SK-N-SH (cell line): ENCODE results near the gene BRD3. TPM values are rescaled to one million over a fixed set of nuclear protein-coding genes. Genes with fewer than 3 reads are reported as not detected.

Source experiments
- CTCF ChIA-PET: fragments of 300-600, 350-600 bp; formaldehyde crosslinking; extraction: SDS; loops from one replicate; lab custom pipeline; 2021; lab: Yijun Ruan, JAX
- POLR2A ChIA-PET: fragments of 350-600 bp; sonication (Branson Sonifier 250); formaldehyde crosslinking; extraction: SDS; loops from one replicate; lab custom pipeline; 2020; ENCODE audit warnings: antibody characterized with exemption, inconsistent platforms; lab: Yijun Ruan, JAX
- DNase-seq: peaks from one replicate; pipeline ENCODE4 v3.0.0; 2012
- H2AFZ ChIP-seq: fragments of 200-600 bp; sonication (generic); 2 replicates; pipeline ENCODE4 v1.8.1; 2016; ENCODE audit warnings: antibody characterized with exemption, mild to moderate bottlenecking, low read depth
- H3F3A ChIP-seq: fragments of 200-600 bp; sonication (generic); replicated peaks from 2 replicates; pipeline ENCODE3; 2016; ENCODE audit warnings: antibody characterized with exemption, mild to moderate bottlenecking; ENCODE audit not compliant: insufficient read depth
- H3K27ac ChIP-seq, 2 experiments: fragments of 200-500 bp in 1 of 2; fragments of 200-600 bp in 1 of 2; sonication (Bioruptor generic) in 1 of 2; sonication (generic), shearing (Covaris generic) in 1 of 2; 2 replicates each; pipeline versions ENCODE4 v1.5.1 to v1.6.1; 2014 to 2016; ENCODE audit warnings: low read depth in 2 of 2, inconsistent platforms in 1 of 2, low read length in 1 of 2, mild to moderate bottlenecking in 1 of 2, mixed read lengths in 1 of 2
- H3K27me3 ChIP-seq: fragments of 200-600 bp; sonication (generic), shearing (Covaris generic); 2 replicates; pipeline ENCODE4 v1.6.1; 2016; ENCODE audit warnings: mixed run types; ENCODE audit not compliant: insufficient read depth
- H3K36me3 ChIP-seq, 2 experiments: fragments of 200-500 bp in 1 of 2; fragments of 200-600 bp in 1 of 2; sonication (Bioruptor generic) in 1 of 2; sonication (generic) in 1 of 2; replicated peaks in 1 of 2; 2 replicates each; pipeline versions ENCODE3 to v1.5.1; 2014 to 2016; ENCODE audit warnings: low read length in 1 of 2, mild to moderate bottlenecking in 1 of 2; ENCODE audit not compliant: insufficient read depth in 2 of 2, control insufficient read depth in 1 of 2
- H3K4me1 ChIP-seq, 2 experiments: fragments of 200-500 bp in 1 of 2; fragments of 200-600 bp in 1 of 2; sonication (Bioruptor generic) in 1 of 2; sonication (generic), shearing (Covaris generic) in 1 of 2; 2 replicates each; pipeline versions ENCODE4 v1.5.1 to v1.6.1; 2014 to 2016; ENCODE audit warnings: low read depth in 1 of 2, low read length in 1 of 2, mixed run types in 1 of 2; ENCODE audit not compliant: insufficient read depth in 2 of 2, control insufficient read depth in 1 of 2
- H3K4me2 ChIP-seq: fragments of 200-600 bp; sonication (generic), shearing (Covaris generic); 2 replicates; pipeline ENCODE4 v1.6.1; 2017; ENCODE audit warnings: mixed run types
- H3K4me3 ChIP-seq, 2 experiments: fragments of 200-500 bp in 1 of 2; fragments of 200-600 bp in 1 of 2; sonication (Bioruptor generic) in 1 of 2; sonication (generic), shearing (Covaris generic) in 1 of 2; 2 replicates each; pipeline versions ENCODE4 v1.5.1 to v1.8.1; 2014 to 2016; ENCODE audit warnings: low read depth in 2 of 2, inconsistent platforms in 1 of 2, low read length in 1 of 2, mild to moderate bottlenecking in 1 of 2, mixed read lengths in 1 of 2, moderate library complexity in 1 of 2
- H3K79me2 ChIP-seq: fragments of 200-600 bp; sonication (generic); 2 replicates; pipeline ENCODE4 v1.8.1; 2017; ENCODE audit warnings: mild to moderate bottlenecking; ENCODE audit not compliant: insufficient read depth
- H3K9ac ChIP-seq: fragments of 200-600 bp; sonication (generic); 2 replicates; pipeline ENCODE4 v1.6.1; 2017; ENCODE audit warnings: mixed run types
- H3K9me2 ChIP-seq: fragments of 200-600 bp; sonication (generic); 2 replicates; pipeline ENCODE4 v1.6.1; 2017; ENCODE audit warnings: mixed run types
- H3K9me3 ChIP-seq: fragments of 200-600 bp; sonication (generic); 2 replicates; pipeline ENCODE4 v1.6.1; 2017; ENCODE audit warnings: mixed run types, mild to moderate bottlenecking, moderate library complexity
- H4K20me1 ChIP-seq: fragments of 200-600 bp; sonication (generic); 2 replicates; pipeline ENCODE4 v1.6.1; 2017; ENCODE audit warnings: mild to moderate bottlenecking, mixed run types; ENCODE audit not compliant: insufficient read depth
- CHD2 ChIP-seq: fragments of 150-350 bp; IDR thresholded peaks from 2 replicates; pipeline ENCODE4 v1.6.1; 2018; ENCODE audit warnings: low read length; ENCODE audit not compliant: partially characterized antibody
- FOSL2 ChIP-seq: IDR thresholded peaks from 2 replicates; pipeline ENCODE4 v1.4.0; 2012; ENCODE audit warnings: low read depth, mild to moderate bottlenecking, moderate library complexity, borderline replicate concordance
- FOXJ3 ChIP-seq: sonication (generic); formaldehyde crosslinking; IDR thresholded peaks from 2 replicates; pipeline ENCODE4 v1.5.1; 2020; ENCODE audit warnings: mild to moderate bottlenecking, missing genetic modification reagents
- GATA2 ChIP-seq: sonication (generic); formaldehyde crosslinking; IDR thresholded peaks from 2 replicates; pipeline ENCODE4 v1.5.0; 2020; ENCODE audit warnings: mild to moderate bottlenecking, missing genetic modification reagents
- MXI1 ChIP-seq: IDR thresholded peaks from 2 replicates; pipeline ENCODE4 v1.6.1; 2012; ENCODE audit warnings: mild to moderate bottlenecking, low read depth, low read length, improper control_type of control experiment
- POLR2AphosphoS5 ChIP-seq: IDR thresholded peaks from 2 replicates; pipeline ENCODE4 v1.6.1; 2012; ENCODE audit warnings: low read depth, low read length
- RAD21 ChIP-seq: IDR thresholded peaks from 2 replicates; pipeline ENCODE4 v1.6.1; 2012; ENCODE audit warnings: mild to moderate bottlenecking, low read length
- RXRA ChIP-seq: IDR thresholded peaks from 2 replicates; pipeline ENCODE4 v1.4.0; 2012; ENCODE audit warnings: low read depth, mild to moderate bottlenecking, borderline replicate concordance
- SMC3 ChIP-seq: IDR thresholded peaks from 2 replicates; pipeline ENCODE4 v1.6.1; 2012; ENCODE audit warnings: low read depth, low read length, improper control_type of control experiment
- WGBS: methylation state at CpG from one replicate; pipeline ENCODE4 v1.1.6; 2017; ENCODE audit warnings: low lambda C conversion rate; 5-methylcytosine and 5-hydroxymethylcytosine counted together
- polyA plus RNA-seq, 3 experiments: library from polyadenylated mRNA; depleted of rRNA; stranded (reverse); fragments of >200 nt; gene quantifications; 2 replicates each; pipeline ENCODE4 v1.2.3, GENCODE V29; 2012
- TF ChIP-seq, protein P1 (sequence below): IDR thresholded peaks from 2 replicates; pipeline ENCODE4 v1.4.0; 2012; ENCODE audit warnings: low read depth, borderline replicate concordance
- TF ChIP-seq, protein P2 (sequence below): fragments of 200-600 bp; sonication (generic); IDR thresholded peaks from 2 replicates; pipeline ENCODE4 v1.6.1; 2017; ENCODE audit warnings: antibody characterized with exemption, mild to moderate bottlenecking, moderate library complexity
- TF ChIP-seq, protein P3 (sequence below): IDR thresholded peaks from 2 replicates; pipeline ENCODE4; 2012

BRD3 gene
- polyA plus RNA-seq, 1 of the 3 experiments (the other 2 are of a cell fraction), result 11.4 TPM

DNA sequence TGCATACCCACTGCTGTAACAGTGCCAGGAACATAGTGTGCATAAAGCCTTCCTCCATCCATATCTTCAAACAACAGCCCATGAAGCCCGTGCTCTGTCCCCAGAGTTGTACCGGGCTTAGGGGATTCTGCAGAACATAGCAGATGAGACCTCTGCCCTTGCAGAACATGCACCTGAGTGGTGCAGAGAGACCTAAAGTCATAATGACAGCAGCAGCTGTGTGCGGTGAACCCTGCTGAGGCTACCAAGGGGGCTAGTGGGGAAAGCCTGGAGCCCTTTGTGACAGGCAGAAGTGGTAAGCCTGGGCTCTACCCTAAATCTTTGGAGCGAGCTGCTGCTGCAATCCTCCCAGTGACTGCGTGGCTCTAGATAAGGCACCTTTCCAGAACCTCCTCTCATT, 32.2 kb upstream of the BRD3 start (continued):
- TF ChIP-seq, protein P1, sequence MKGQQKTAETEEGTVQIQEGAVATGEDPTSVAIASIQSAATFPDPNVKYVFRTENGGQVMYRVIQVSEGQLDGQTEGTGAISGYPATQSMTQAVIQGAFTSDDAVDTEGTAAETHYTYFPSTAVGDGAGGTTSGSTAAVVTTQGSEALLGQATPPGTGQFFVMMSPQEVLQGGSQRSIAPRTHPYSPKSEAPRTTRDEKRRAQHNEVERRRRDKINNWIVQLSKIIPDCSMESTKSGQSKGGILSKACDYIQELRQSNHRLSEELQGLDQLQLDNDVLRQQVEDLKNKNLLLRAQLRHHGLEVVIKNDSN, result no peak

DNA sequence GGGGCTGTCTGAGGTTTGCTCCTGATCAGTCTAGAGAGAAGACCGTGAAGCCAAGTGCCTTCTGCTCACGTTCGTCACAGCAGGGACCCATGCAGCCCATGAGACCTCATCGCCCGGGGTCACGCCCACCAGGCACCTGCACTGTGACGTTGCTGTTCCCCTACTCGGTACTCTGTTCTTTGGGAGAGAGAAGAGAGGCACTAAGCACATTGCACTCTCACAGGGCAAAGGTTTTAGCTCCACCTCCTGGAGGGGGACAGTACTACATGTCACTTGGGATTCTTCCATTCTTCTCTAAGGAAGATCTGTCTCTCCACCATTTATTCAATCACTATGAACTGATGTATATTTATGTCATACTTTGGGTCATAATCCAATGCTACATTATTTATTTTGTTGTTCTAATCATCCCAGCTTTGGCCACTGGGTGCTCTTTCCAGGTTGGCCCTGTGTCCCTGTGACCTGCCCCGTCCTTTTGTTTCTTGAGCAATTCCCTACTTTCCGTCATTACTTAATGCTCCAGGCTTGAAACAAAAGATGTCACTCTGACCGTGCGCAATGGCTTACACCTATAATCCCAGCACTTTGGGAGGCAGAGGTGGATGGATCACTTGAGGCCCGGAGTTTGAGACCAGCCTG, 31.4 kb upstream of the BRD3 start:
- ChIA-PET POLR2A (no interaction called here), CTCF (interaction anchor here (1.3 to 1.5 kb wide), 4 partner anchors 11 to 104 kb away, joined by 3 to 8 read pairs (median 4); no protein-coding TSS in a partner anchor)
- H3K4me2 ChIP-seq, result no peak overlapping the region
- no peaks in the 10 kb centered on the region for H3K36me3 ChIP-seq
- H3K79me2 ChIP-seq, result no peaks in the 10 kb centered on the region
- no peak overlapping the region for H2AFZ ChIP-seq
- H3K4me1 ChIP-seq, result no peaks in the 10 kb centered on the region; a peak in 1 of 4 replicates
- H3K9me3 ChIP-seq, result no peaks in the 10 kb centered on the region
- no peaks in the 10 kb centered on the region for H3K9me2 ChIP-seq
- no peaks in the 10 kb centered on the region for H4K20me1 ChIP-seq
- DNase-seq, result no peak
- H3K27ac ChIP-seq, result no peak overlapping the region
- no peak overlapping the region for H3K9ac ChIP-seq
- H3K27me3 ChIP-seq, result peaks cover 16% of the 10 kb centered on the region; the same call in 1 of the 2 replicates
- 36% methylated on average over 13 of the region's 13 CpGs for WGBS
- TF ChIP-seq, protein P2, sequence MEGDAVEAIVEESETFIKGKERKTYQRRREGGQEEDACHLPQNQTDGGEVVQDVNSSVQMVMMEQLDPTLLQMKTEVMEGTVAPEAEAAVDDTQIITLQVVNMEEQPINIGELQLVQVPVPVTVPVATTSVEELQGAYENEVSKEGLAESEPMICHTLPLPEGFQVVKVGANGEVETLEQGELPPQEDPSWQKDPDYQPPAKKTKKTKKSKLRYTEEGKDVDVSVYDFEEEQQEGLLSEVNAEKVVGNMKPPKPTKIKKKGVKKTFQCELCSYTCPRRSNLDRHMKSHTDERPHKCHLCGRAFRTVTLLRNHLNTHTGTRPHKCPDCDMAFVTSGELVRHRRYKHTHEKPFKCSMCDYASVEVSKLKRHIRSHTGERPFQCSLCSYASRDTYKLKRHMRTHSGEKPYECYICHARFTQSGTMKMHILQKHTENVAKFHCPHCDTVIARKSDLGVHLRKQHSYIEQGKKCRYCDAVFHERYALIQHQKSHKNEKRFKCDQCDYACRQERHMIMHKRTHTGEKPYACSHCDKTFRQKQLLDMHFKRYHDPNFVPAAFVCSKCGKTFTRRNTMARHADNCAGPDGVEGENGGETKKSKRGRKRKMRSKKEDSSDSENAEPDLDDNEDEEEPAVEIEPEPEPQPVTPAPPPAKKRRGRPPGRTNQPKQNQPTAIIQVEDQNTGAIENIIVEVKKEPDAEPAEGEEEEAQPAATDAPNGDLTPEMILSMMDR, result peak; percentile 57
- TF ChIP-seq SMC3 (peak; percentile 11; the same call in 1 of the 2 replicates), RAD21 (peak; percentile 56), RXRA (no peak), MXI1 (no peak), FOSL2 (no peak), POLR2AphosphoS5 (no peak), GATA2 (no peak), FOXJ3 (CRISPR knock-in tag) (no peak), CHD2 (no peak)
- TF ChIP-seq, protein P3, sequence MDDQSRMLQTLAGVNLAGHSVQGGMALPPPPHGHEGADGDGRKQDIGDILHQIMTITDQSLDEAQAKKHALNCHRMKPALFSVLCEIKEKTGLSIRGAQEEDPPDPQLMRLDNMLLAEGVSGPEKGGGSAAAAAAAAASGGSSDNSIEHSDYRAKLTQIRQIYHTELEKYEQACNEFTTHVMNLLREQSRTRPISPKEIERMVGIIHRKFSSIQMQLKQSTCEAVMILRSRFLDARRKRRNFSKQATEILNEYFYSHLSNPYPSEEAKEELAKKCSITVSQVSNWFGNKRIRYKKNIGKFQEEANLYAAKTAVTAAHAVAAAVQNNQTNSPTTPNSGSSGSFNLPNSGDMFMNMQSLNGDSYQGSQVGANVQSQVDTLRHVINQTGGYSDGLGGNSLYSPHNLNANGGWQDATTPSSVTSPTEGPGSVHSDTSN, result no peak
- no peak overlapping the region; a peak in 1 of 4 replicates for H3K4me3 ChIP-seq
- no peaks in the 10 kb centered on the region for H3F3A ChIP-seq
